22Rv1 (cell line): ENCODE results near the gene ZBTB5.

Experiments used
- ZFX ChIP-seq: fragments of 450-650 bp; IDR thresholded peaks from 2 replicates; pipeline ENCODE4 v1.6.1; 2017; ENCODE audit warnings: antibody characterized with exemption, borderline replicate concordance
- TF ChIP-seq, protein P1 (sequence below): fragments of 450-650 bp; IDR thresholded peaks from 2 replicates; pipeline ENCODE4 v1.5.1; 2017; ENCODE audit warnings: mild to moderate bottlenecking

DNA sequence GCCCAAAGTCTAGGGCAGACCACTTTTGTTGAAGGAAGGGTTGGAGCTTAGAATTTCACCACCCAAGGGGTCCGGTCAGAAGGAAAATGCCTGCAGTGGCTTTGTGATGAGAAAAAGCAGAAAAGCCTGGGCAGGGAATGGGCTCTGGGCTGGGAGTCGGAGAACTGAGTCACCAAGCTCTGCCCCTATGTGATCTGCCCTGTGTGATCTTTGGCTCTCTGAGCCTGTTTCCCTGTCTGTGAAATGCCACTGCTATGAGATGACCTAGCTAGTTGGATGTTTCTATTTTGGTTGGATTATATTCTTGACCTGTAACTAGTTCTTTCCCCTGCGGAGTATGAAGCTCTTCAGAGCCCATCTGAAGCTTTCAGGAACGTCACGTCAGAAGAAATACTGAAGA is 30.3 kb upstream of the ZBTB5 start:
- TF ChIP-seq, protein P1, sequence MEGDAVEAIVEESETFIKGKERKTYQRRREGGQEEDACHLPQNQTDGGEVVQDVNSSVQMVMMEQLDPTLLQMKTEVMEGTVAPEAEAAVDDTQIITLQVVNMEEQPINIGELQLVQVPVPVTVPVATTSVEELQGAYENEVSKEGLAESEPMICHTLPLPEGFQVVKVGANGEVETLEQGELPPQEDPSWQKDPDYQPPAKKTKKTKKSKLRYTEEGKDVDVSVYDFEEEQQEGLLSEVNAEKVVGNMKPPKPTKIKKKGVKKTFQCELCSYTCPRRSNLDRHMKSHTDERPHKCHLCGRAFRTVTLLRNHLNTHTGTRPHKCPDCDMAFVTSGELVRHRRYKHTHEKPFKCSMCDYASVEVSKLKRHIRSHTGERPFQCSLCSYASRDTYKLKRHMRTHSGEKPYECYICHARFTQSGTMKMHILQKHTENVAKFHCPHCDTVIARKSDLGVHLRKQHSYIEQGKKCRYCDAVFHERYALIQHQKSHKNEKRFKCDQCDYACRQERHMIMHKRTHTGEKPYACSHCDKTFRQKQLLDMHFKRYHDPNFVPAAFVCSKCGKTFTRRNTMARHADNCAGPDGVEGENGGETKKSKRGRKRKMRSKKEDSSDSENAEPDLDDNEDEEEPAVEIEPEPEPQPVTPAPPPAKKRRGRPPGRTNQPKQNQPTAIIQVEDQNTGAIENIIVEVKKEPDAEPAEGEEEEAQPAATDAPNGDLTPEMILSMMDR = no peak
- TF ChIP-seq ZFX = no peak
